Inferior parietal cortex (tissue), 1 donor: ENCODE data around the gene ANK3.

ENCODE experiments used
- DNase-seq: peaks from one replicate; pipeline ENCODE4 v3.0.0-alpha.2; 2016; ENCODE audit errors: extremely low spot score

The ANK3 gene

DNA sequence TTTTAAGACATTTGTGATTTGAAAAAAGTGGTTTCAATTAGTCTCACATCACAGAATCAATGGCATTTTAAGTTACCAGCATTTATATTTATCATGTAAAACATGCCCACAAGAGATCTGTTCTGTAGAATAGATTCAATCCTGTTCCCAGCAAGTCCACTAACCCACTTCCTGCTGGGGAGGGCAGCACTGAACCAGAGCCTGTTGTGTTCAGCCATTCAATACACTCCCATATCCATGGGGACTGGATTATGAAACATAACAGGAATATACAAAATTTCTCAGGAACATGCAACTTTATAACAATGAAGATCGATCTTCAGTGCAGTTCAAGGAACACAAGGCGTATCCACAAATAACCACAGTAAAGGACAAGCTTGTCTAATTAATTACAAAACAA, 24.4 kb upstream of the ANK3 start:
- DNase-seq: no peak

GRCh38 chr10:60413306-60414012, 23.8 kb upstream of the ANK3 start:
- DNase-seq: no peak

- no peak for DNase-seq
Measured at GRCh38 chr10:60410970-60411369, 21.3 kb upstream of the ANK3 start.

DNA sequence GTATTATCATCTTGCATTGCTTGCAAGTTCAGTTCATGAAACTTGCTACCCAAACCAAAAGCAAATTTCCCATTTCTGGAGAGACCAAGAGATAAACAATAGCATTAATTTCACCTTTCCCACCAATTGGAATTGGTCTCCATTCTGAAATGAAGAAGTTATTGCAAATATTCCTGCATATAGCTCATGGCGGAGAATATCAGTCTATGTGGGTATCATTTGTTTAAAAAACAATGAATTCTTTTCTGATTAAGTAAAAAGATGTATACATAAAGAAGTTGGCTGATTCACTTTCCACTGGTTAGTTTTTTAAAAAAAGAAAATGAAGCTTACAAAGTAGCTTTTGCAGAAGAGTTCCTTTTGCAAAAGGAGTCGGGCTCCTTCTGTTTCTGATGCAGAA, 19.5 kb upstream of the ANK3 start:
- DNase-seq: no peak

- no peak for DNase-seq
Measured at GRCh38 chr10:60406182-60406581, 16.5 kb upstream of the ANK3 start.

GRCh38 chr10:60405172-60405571, 15.5 kb upstream of the ANK3 start:
- no peak for DNase-seq

DNA sequence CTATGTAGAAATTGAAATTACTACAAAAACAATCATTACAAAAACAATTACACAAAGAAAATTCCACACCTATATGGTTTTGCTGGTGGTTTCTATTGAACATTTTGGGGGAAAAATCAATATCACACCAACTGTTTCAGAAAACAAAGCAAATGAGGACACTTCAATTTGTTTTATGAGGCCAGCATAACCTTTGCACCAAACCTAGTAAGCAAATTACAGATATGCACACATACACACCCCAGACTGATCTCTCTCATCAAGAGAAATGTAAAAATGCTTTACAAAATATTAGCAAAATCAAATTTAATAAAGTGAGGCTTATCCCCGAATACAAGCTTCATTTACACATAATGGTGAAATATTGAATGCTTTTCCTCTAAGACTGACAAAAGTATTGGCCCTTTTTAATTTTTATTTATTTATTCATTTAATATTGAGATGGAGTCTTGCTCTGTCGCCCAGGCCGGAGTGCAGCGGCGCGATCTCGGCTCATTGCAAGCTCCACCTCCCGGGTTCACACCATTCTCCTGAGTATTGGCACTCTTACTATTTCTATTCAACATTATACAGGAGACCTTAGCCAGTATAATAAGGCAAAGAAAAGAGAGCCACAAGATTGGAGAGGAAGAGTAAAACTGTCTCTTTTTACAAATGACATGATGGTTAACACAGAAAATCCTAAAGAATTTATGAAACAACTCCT, 13.6 kb upstream of the ANK3 start:
- DNase-seq: no peak

DNA sequence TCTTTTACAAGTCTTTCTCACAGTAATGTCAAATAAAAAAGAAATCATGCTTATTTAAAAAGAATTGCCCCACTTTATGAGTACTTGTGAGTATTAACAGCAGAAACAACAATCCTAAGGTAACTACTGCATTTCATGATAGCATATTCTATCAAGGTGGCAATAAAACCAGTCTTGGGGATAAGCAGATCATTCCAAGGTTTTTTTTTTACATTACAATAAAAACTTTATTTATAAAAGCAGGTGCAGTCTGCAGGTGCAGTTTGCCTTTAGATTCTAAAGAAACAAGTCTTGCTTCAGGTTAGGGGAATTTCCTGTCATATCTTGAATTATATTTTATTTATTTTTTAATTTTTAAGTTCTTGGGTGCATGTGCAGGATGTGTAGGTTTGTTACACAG, 10.7 kb upstream of the ANK3 start:
- DNase-seq: no peak

GRCh38 chr10:60399328-60399727, 9.7 kb upstream of the ANK3 start:
- no peak for DNase-seq

- DNase-seq: no peak
Measured at GRCh38 chr10:60397792-60398191, 8.1 kb upstream of the ANK3 start.

- DNase-seq: no peak
Measured at GRCh38 chr10:60396766-60397165, 7.1 kb upstream of the ANK3 start.

GRCh38 chr10:60395711-60396110, 6.0 kb upstream of the ANK3 start:
- no peak for DNase-seq

GRCh38 chr10:60394446-60394845, 4.8 kb upstream of the ANK3 start:
- no peak for DNase-seq

- DNase-seq: no peak
Measured at GRCh38 chr10:60390224-60390626, 550 bp upstream of the ANK3 start.

GRCh38 chr10:60388709-60389301, 870 bp downstream of the ANK3 start:
- no peak for DNase-seq

- DNase-seq: peak; percentile 45
Measured at GRCh38 chr10:60388116-60388625, 1.5 kb downstream of the ANK3 start.

DNA sequence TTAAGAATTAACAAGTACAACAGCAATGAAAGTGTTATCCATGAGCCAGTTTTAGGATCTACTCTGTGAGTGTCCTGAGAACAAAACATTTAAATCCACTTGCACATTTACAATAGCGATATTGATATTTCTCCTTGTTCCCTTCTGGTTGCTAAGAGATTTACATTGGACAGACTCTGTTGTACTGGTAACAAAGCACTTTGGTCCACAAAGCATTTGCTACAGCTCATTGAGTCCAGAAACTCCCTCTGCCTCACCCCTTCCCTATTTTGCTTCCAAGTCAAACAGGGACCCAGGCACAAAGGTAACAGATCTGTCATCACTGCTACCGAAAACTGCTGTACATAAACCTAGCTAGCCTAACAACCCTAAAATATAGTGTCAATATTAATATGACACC, 2.1 kb downstream of the ANK3 start:
- peak; percentile 53 for DNase-seq

GRCh38 chr10:60385399-60385738, 4.3 kb downstream of the ANK3 start:
- DNase-seq: peak; percentile 4

DNA sequence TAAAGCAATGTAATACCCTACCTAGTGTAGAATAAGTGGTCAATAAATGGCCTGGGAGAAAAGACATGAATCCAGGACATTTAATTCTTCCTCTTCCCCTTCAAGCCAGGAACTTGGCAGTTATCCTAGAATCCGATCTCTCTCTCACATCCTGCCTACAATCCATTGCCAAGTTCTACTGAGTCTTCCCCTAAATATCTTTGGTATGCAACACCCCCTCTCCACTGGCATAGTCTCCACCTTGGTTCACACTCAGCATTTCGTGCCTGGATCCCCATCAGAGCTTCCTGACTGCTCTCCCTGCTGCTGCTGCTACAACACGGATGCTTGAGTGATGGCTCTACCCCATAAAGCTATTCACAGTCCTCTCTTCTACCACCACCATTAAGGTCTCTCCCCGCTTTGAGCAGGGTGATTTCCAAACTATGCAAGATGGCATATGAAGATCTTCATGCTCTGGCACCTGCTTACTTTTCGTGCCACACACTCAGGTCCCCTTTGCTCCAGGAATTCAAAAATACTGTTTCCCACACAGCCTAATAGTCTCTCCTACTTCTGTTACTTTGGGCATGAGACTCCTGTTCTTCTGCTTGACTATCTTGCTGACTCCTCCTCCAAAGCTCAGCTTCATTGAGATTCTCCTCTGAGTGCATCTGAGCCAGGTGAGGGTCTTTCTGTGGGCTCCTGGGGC, 4.8 kb downstream of the ANK3 start:
- DNase-seq: peak; percentile 68

DNA sequence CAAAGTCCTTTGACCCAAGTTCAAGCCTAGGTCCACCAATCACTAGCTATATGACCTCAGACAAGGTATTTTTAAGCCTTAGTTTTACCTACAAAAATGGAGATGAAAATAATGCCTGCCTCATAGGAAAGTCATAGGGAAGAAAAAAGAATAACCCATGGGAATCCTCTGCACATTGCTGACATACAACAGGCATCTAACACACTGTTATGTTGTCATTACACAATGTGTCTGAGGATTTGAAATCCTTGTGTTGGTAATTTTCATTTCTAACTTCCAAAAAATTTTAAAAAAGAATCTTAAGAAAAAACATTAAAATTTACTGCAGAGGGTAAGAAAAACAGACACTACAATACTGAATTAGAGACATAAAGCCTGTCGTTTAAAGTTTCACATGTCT, 5.7 kb downstream of the ANK3 start:
- DNase-seq: no peak

- DNase-seq: no peak
Measured at GRCh38 chr10:60382946-60383681, 6.6 kb downstream of the ANK3 start.

GRCh38 chr10:60380781-60381180, 8.9 kb downstream of the ANK3 start:
- no peak for DNase-seq
